ENCODE data around the gene CPTP.
A peak's percentile ranks its signal among the peaks of the same experiment; 100 is the strongest.

CPTP gene

DNA sequence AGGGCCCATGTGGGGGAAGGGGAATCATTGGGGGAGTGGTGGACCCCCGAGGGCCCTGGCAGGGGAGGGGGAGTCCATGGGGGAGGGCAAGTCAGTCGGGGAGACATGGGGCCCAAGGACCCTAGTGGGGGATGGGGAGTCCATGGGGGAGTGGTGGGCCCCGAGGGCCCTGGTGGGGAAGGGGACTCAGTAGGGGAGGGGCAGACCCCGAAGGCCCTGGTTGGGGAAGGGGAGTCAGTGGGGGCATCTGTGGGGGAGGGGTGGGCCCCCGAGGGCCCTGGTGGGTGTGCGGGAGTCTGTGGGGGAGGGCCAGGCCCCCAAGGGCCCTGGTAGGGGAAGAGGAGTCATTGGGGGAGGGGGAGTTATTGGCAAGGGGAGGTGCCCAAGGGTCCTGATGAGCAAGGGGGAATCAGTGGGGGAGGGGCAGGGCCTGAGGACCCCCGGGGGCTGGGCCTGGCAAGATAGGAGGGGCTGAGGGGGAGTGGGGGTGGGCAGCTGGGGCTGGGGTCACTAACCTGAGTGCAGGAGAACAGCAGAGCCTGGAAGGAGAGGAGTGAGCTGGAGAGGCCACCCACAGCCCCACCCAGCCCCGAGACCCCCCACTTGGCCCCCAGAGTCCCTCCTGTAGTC, 31.7 kb downstream of the CPTP start:
- Histone ChIP-seq H2AFZ (ENCODE audit: low read depth) (no peak overlapping the region), H3K4me3 (IDR thresholded peaks at IDR 0.05; ENCODE audit: insufficient read depth, low read depth, low read length) (no peak overlapping the region), H3K27ac (no peak overlapping the region), H3K27me3 (ENCODE audit: insufficient read depth, low read depth) (no peaks in the 10 kb centered on the region; the same call in 1 of the 2 replicates), H3K4me2 (no peak overlapping the region), H3K79me2 (ENCODE audit: insufficient read depth, low read depth) (no peaks in the 10 kb centered on the region), H4K20me1 (ENCODE audit: insufficient read depth) (no peaks in the 10 kb centered on the region), H3K4me1 (ENCODE audit: low read depth, poor library complexity, severe bottlenecking) (peaks cover 18% of the 10 kb centered on the region), H3K9ac (no peak overlapping the region), H3K36me3 (ENCODE audit: insufficient read depth) (no peaks in the 10 kb centered on the region)
- TF ChIP-seq, protein P1, sequence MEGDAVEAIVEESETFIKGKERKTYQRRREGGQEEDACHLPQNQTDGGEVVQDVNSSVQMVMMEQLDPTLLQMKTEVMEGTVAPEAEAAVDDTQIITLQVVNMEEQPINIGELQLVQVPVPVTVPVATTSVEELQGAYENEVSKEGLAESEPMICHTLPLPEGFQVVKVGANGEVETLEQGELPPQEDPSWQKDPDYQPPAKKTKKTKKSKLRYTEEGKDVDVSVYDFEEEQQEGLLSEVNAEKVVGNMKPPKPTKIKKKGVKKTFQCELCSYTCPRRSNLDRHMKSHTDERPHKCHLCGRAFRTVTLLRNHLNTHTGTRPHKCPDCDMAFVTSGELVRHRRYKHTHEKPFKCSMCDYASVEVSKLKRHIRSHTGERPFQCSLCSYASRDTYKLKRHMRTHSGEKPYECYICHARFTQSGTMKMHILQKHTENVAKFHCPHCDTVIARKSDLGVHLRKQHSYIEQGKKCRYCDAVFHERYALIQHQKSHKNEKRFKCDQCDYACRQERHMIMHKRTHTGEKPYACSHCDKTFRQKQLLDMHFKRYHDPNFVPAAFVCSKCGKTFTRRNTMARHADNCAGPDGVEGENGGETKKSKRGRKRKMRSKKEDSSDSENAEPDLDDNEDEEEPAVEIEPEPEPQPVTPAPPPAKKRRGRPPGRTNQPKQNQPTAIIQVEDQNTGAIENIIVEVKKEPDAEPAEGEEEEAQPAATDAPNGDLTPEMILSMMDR (conservative IDR thresholded peaks at IDR 0.05; ENCODE audit: low read depth, low read length) = no peak

DNA sequence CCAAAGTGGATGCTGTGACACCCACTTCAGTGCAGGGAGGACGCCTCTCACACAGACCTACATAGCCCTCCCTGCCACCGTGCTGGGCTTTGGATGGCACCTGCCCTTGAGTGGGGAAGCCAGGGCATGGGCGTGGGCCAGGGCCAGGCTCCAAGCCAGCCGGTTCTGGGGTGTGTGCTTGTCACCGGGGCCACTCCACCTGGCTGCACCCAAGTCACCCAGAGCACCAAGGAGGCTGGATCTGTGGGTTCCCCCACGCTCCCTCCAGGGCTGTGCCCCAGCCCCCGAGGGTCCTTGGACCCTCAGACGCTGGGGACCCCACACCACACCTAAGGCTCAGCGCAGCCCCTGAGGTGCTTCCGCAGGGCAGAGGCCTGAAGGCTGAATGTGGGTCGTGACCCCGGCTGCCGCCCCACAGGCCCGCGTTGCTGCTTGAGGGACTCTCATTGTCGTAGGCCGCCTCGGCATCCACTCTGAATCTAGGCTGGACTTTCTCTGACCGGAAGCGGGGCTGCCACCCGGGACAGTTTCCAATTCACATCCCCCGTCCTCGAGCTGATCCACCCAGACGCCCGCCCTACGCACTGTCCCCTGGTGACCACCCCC, 32.3 kb downstream of the CPTP start:
- no peak overlapping the region for H3K4me2 ChIP-seq
- H3K9ac ChIP-seq = no peak overlapping the region
- H3K79me2 ChIP-seq (ENCODE audit: insufficient read depth, low read depth) = no peaks in the 10 kb centered on the region
- TF ChIP-seq, protein P1 (conservative IDR thresholded peaks at IDR 0.05; ENCODE audit: low read depth, low read length) = no peak
- no peaks in the 10 kb centered on the region for H3K36me3 ChIP-seq (ENCODE audit: insufficient read depth)
- no peaks in the 10 kb centered on the region for H4K20me1 ChIP-seq (ENCODE audit: insufficient read depth)
- peaks cover 3% of the 10 kb centered on the region; the same call in 1 of the 2 replicates for H3K27me3 ChIP-seq (ENCODE audit: insufficient read depth, low read depth)
- no peak overlapping the region for H2AFZ ChIP-seq (ENCODE audit: low read depth)
- H3K4me3 ChIP-seq (IDR thresholded peaks at IDR 0.05; ENCODE audit: insufficient read depth, low read depth, low read length) = no peak overlapping the region
- no peak overlapping the region for H3K27ac ChIP-seq
- H3K4me1 ChIP-seq (ENCODE audit: low read depth, poor library complexity, severe bottlenecking) = peaks cover 14% of the 10 kb centered on the region

DNA sequence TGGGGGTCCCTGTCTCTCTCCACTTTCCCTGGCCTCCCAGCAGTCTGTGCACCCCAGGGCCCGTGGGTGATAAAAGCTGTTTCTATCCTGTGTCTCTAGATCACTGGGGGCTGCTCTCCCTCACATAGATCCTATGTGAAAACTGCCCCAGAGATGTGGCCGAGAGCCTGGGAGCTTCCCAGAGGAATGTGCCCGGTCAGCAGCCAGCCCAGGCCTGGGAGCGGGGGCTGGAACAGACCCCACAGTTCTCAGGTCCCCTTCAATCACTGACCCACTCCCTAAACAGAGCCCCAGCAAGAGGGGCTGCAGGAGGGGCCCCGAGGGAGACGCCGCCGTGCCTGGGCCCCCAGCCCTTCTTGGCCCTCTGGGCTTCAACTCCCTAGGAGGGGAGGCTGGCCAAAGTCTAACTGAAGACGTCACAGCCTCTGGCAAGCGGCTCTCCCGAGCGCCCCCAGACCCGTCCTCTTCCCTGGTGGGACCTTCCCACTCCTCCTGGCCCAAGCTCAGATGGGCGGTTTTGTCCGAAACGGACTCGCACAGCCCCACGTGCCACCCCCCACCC, 33.4 kb downstream of the CPTP start:
- Histone ChIP-seq H3K27ac (no peak overlapping the region), H3K79me2 (ENCODE audit: insufficient read depth, low read depth) (no peaks in the 10 kb centered on the region), H3K36me3 (ENCODE audit: insufficient read depth) (no peaks in the 10 kb centered on the region), H3K9ac (no peak overlapping the region), H3K27me3 (ENCODE audit: insufficient read depth, low read depth) (peaks cover 8% of the 10 kb centered on the region; the same call in 1 of the 2 replicates), H3K4me2 (no peak overlapping the region), H4K20me1 (ENCODE audit: insufficient read depth) (no peaks in the 10 kb centered on the region), H3K4me3 (IDR thresholded peaks at IDR 0.05; ENCODE audit: insufficient read depth, low read depth, low read length) (no peak overlapping the region), H3K4me1 (ENCODE audit: low read depth, poor library complexity, severe bottlenecking) (peaks cover 14% of the 10 kb centered on the region), H2AFZ (ENCODE audit: low read depth) (no peak overlapping the region)
- TF ChIP-seq, protein P1 (conservative IDR thresholded peaks at IDR 0.05; ENCODE audit: low read depth, low read length) = no peak

DNA sequence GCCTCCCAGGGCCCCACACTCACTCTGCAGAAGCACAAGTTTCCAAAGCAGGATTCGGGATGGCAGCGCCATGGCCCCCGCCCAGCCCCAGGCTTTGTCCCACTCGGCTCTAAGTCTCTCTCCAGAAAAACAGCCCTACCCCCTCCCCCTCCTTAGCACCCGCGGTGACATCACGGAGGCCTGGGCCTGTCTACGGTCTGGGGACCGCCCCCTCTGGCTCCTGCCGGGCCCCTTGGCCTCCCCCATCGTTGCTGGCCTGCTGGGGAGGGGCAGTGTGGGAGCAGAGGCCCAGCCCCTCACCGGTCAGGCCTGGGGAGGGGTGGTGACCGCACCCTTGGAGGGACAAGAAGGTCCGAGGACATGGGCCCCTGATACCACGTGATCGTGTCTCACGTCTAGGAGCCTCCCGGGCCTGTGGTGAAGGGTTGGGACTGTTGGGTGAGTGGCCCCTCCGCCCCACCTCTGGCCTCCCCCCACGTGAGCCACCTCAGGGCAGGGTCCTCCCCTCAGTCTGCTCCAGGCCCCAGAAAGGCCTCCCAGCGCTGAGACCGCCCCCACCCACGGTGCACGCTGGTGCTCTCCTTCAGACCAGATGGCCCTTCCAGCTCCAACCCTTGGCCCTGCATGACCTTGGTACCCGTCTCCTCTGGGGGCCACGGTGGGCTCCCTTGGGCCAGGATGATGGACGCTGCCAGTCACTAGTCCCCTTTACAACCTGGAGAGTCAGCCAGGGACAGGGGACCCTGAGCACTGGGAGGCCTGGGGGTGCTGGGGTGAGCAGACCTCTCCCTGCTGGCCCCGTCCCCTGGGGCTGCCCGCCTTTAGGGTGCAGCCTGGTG, 34.0 kb downstream of the CPTP start, which contains the start of gene MXRA8:
Gene MXRA8 (minus strand): TSS at position 123 of the 839 bp plus-strand sequence. CDS start 51 bp downstream, at position 72.
- Histone ChIP-seq H2AFZ (ENCODE audit: low read depth) (no peak within 1 kb of the TSS), H3K79me2 (ENCODE audit: insufficient read depth, low read depth) (no peaks in the 10 kb centered on the region), H4K20me1 (ENCODE audit: insufficient read depth) (no peaks in the 10 kb centered on the region), H3K36me3 (ENCODE audit: insufficient read depth) (no peaks in the 10 kb centered on the region), H3K27me3 (ENCODE audit: insufficient read depth, low read depth) (peaks cover 8% of the 10 kb centered on the region; the same call in 1 of the 2 replicates), H3K9ac (no peak within 1 kb of the TSS), H3K4me3 (IDR thresholded peaks at IDR 0.05; ENCODE audit: insufficient read depth, low read depth, low read length) (no peak within 1 kb of the TSS), H3K27ac (no peak within 1 kb of the TSS), H3K4me2 (peak within 1 kb of the TSS; percentile 9; the same call in 1 of the 2 replicates), H3K4me1 (ENCODE audit: low read depth, poor library complexity, severe bottlenecking) (peaks cover 14% of the 10 kb centered on the region)
- TF ChIP-seq, protein P1 (conservative IDR thresholded peaks at IDR 0.05; ENCODE audit: low read depth, low read length) = no peak

Data from KMS-11 (cell line).